ENCODE measurements around the gene STARD5.

DNA sequence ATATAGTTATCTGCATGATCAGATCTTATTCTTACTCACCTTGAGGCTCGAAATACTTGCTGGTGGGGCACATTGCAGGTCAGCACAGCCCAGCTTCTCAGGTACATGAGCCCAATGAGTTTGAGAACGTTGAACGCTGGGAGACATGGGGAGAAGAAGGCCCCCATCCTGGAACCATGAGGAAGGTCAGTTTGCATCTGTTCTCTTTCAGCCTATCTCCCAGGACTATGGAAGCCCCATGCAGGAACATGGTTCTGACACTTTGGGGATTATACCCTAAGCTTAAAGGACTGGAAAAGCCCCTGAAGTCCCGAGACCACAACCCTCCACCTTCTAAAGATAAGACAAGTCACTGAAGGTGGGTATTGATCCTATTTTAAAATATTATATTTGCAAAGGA, 17.4 kb upstream of the STARD5 start:
- TF ChIP-seq, protein P1, sequence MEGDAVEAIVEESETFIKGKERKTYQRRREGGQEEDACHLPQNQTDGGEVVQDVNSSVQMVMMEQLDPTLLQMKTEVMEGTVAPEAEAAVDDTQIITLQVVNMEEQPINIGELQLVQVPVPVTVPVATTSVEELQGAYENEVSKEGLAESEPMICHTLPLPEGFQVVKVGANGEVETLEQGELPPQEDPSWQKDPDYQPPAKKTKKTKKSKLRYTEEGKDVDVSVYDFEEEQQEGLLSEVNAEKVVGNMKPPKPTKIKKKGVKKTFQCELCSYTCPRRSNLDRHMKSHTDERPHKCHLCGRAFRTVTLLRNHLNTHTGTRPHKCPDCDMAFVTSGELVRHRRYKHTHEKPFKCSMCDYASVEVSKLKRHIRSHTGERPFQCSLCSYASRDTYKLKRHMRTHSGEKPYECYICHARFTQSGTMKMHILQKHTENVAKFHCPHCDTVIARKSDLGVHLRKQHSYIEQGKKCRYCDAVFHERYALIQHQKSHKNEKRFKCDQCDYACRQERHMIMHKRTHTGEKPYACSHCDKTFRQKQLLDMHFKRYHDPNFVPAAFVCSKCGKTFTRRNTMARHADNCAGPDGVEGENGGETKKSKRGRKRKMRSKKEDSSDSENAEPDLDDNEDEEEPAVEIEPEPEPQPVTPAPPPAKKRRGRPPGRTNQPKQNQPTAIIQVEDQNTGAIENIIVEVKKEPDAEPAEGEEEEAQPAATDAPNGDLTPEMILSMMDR (IDR thresholded peaks at IDR 0.05 in 4 of 5, conservative IDR thresholded peaks at IDR 0.05 in 1 of 5): no peak
- no peak for TF ChIP-seq POLR2A (IDR thresholded peaks at IDR 0.05)

All from gastrocnemius medialis (tissue), 4 donors.